ENCODE data around the gene CH25H.

CH25H gene

GRCh38 chr10:89228962-89229361 is 21.8 kb upstream of the CH25H start:
- DNase-seq, result no peak

DNA sequence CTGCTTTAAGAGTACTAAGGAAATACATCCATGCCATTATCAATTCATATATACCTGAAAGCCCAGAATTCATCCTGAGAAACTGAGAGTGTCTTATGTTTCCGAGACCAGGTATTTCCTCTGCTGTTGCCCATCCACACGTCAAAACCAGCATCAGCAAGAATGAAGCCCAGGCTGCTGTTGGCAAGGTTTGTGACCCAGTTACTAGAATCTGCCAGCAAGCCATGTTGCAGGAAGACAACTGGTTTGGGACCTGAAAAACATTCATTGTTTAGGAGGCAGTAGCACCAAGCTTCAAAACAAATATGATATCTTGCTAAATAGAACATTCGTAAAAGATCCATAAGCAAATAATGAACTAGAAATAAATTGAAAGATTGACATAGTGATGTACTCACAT is 21.0 kb upstream of the CH25H start:
- DNase-seq, result no peak

DNA sequence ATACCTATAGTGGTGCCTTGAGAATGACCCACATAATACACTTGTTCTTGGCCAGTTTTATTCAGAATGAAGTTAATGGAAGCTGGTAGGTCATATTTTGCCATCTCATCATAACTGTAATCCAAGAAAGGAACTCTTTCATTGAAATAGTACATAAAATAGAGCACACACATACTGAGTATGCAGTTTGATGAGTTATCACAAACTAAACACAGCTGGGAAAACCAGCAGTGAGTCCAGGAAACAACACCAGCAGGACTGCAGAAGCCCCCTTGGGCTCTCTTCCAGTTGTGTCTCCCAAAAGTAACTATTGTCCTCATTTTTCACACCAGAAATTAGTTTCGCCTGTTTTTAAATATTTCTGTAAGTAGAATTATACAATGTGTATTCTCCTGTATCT is 19.8 kb upstream of the CH25H start:
- no peak for DNase-seq

DNA sequence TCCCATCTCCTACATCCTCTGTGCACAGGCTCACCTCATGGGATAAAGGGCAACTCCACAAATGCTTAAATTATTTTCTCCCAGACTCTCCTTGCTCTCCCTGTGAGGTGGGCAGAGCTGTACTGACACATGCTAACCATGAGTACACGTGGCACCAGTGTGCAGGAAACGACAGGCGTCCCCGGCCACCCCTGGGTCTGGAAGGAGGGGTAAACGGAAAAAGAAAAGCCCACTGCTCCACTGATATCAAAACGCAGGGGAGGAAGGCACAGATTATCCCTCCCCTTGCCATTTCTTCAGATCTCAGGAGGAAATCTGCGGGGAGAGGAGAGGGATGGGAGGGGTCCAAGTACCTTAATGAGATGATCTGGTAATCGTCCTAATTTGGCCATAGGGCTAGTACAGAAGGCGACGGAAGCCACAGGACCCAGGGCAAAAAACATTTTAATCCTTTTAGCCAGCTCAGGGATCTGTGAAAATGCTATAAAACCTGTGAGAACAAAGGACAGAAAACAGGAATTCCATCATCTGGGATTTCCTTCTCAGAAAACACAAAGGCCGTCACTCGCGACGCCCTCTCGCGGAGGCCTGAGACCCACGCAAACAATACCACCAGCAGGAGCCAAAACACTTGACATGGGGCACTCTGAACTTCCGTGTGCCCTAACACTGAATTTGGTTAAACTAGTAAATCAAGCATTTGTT is 17.8 kb upstream of the CH25H start:
- DNase-seq, result no peak

DNA sequence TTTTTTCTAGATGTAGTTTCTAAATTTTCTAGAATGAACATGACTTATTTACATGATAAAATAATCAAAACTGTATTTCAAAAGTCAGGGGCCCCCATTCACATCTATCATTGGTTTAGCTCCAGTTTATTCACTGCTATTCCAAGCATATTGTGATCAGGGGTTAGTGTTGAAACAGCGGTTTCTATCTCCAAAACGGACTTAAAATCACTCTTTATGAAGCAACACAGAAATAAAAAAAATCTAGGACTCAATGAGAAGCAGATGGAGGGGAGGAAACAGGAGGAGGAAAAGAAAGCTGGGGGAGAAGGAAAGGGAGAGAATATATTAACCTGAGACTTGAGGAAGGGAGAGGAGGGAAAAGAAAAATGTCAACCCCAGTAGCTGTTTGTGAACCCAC is 14.8 kb upstream of the CH25H start:
- no peak for DNase-seq

GRCh38 chr10:89219513-89220218 is 12.5 kb upstream of the CH25H start:
- no peak for DNase-seq

DNA sequence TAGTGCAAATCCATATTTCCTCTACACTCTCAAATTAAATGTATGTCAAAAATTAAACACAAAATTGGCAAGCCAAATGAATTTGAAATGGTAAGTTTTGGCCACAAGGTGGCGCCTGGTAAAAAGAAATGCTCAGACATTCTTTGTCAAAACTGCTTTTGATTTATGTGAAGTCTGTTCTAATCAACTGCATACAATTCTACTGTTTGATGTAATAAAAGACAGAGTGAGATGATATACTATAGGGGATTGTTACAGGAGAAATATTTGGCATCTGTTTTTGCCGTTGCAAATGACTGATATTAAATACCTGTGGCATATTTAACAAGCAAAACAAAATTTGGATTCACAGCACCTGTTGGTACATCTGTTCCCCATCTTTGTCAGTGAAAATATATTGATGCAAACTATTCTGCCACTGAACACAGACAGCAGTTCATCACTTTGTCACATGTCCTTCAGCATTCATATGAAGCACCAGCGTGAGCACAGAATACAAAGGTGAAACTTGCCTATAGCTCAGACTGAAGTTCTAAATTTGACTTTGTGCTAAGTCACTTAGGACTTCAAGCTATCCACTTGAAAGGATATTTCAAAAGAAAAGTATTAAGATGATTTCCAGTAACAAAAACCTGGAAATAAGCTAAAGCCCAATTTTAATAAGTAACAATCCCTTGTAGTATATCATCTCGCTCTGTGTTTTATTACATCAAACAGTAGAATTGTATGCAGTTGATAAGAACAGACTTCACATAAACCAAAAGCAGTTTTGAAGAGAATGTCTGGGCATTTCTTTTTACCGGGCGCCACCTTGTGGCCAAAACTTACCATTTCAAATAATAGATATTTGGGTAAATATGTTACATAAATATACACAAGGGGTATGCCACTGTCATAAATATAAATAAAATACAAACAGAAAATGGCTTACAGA is 10.2 kb upstream of the CH25H start:
- peak in 1 of 2 experiments; percentile 3 for DNase-seq

- DNase-seq, result no peak
These were observed 8.9 kb upstream of the CH25H start for GRCh38 chr10:89216056-89216455.

- no peak for DNase-seq
These were observed 8.4 kb upstream of the CH25H start for GRCh38 chr10:89215511-89215910.

DNA sequence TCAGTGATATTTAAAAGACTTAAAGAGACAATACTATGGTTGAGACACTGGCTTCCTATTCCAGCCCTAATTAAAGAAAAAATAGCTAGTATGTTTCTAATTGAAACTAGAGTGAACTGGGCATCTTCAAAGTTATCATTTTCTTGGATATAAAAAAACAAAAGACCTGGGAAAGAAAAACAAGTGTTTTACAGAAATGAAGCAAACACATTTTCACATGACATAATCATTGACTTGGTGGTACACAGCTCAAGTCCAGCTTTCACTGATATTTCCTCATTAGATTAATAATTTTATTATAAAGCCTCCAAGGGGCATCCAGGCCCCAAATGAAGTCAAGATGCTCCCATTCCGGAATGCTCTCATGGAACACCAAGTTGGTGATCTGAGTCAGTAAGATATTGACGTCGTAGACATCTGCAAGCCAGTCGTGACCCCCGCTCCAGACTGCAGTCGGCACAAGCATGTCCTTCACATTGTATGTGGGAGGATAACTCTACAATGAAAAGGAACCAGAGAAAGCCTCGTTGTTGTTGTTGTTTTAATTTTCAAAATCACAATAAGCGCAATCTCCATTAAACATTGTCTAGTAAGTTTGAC is 7.5 kb upstream of the CH25H start:
- no peak for DNase-seq

GRCh38 chr10:89213191-89213808 is 6.2 kb upstream of the CH25H start:
- no peak for DNase-seq

DNA sequence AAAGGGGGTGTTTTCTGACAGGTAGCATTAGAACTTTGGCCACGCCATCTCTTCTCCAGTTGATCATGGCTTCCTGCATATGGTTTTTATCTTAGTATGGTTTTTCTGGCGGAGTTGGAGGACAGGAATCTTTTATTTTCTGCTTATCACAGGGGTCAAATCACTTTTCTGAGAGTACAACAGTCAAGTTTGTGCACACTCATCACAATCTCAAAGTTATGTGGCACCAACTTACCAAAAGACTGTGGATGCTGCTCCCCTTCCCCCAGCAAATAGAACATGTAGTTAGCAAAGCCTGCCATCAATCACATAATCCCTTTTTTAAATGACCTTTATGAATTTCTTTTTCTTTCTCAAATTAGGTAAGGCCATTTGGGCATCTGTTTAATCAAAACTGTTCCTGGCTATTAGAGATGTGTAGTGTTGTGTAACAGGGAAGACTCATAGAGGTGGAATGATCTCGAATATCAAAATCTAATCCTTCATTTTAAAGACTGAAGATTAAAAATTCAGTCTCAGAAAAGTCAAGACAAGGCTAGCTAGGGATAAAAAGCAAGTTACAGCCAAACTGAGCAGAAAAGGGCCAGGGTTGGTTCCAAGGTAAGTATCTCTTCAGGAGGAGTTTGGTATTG is 3.8 kb upstream of the CH25H start:
- DNase-seq, result no peak

DNA sequence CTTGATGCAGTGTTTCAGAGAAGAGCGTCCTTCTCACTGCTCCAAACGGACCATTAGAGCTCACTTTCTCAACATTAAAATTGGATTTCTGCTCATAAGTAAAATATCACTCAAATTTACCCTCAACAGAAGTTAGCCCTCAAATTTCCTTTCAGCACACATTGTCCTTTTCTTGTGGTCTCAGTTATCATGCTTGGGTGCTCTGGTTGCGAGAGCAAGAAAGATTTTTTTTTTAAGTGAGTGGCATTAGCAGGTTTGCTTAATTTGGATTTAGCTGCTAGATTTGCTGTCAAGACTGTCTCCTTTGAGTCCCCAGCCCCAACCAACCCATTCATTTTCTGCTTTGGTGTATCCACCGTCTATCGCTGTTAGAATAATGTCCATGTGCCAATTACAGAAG is 2.6 kb upstream of the CH25H start:
- DNase-seq, result no peak

DNA sequence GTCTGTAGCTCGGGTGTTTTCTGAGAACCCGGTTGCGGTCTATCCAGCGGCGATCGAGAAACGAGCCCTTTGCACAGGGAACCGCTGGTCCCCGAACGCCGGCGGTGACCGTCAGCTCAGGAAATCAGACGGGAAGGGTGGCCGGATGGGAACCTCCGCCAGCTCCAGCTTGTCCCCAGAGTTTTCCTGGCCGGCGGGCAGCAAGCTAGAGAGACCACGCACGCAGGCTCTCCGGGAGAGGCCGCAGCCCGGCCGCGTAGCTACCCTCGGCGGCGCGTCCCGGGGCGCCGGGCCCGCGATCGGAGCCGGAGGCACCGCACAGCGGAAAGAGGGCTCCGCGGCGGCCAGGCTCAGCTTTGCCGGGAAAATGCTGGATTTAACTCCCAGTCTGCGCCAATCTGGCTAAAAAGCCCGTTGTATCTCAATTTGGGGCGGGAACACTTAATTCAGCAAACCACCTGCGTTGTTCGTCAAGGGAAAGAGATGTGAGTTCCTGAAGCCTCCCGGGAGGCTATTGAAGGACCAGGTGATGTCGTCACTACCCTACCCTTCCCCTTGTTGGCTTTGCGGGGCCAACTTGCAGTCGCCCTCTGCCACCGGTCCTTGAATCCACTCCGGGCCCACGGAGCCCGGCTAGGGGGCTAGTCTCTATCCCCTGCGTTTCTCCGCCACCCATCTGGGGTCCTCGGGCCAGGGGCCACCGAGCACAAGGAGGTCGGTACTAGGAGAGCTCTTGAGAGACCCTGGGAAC is 859 bp upstream of the CH25H start:
- DNase-seq, result no peak

DNA sequence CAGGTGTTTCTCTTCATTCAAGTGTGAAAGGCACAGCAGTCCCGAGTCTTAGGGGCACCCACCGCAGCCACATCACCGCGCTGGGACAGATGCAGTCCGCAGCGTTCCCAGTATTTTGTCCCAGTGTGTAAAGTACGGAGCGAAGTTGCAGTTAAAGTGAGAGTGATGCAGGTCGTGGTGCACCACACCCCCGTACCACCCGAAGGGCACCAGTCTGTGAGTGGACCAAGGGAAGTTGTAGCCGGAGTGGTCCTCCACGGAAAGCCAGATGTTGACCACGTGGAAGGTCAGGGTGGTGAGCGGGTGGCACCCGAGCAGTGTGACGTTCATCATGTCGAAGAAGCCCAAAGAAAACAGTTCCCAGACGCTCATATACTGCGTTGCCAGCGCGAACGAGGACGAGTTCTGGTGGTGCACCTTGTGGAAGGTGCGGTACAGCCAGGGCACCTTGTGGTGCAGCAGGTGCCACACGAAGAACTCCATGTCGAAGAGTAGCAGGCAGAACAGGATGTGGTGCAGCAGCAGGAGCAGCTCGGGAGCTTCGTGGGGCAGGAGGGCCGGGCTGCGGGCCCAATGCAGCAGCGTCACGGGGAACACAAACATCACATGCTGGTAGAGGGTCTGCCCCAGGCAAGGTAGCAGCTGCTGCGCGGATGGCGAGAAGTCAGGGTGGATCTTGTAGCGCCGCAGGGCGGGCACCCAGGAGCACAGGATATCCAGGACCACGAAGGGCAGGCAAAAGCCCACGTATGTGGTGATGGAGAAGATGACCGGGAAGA is 526 bp downstream of the CH25H start:
- DNase-seq, result no peak

DNA sequence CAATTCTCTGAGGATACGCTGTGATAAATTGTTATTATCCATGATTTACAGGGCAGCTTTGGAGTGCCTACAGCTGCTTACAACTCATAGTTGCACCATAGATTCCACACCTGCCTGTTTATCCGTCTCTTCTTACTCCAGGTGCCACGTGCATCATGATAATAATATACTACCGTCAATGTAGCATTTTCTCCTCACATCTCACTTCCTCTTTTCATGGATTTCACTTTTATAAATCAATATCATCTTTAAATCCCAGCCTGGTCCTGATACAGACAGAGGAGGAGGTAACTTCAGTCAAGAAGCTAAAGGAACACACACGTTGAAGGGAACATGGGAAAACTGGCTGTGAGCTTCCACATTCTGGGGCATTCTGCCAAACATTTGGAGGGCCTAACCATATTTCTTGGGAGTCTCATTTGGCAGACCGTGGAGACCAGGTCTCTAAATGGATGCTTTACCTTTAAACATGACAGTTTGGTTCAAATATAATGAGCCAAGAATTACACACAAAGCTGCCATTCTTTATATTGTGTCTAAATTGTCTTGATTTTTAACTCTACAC is 2.4 kb downstream of the CH25H start:
- no peak for DNase-seq

DNA sequence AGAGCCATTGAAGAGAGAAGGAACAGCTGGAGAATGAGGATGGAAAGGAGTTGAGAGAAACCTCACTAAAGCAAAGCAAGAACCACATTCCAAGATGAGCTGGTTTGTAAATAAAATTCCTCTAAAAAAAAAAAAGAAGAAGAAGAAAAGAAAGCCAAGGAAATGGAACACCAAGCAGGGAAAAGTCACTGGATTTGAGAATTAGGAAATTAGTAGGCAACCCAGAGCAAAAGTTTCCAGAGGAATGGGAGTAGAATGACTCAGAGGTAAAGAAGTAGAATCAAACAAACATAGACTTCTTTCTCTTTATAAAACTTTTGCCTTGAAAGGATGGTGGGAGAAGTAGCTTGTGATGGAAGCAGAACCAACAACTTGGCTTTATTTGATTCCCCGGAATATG is 3.9 kb downstream of the CH25H start:
- DNase-seq, result no peak

- no peak for DNase-seq
These were observed 5.1 kb downstream of the CH25H start for GRCh38 chr10:89202033-89202425.

- no peak for DNase-seq
These were observed 5.6 kb downstream of the CH25H start for GRCh38 chr10:89201345-89202032.

DNA sequence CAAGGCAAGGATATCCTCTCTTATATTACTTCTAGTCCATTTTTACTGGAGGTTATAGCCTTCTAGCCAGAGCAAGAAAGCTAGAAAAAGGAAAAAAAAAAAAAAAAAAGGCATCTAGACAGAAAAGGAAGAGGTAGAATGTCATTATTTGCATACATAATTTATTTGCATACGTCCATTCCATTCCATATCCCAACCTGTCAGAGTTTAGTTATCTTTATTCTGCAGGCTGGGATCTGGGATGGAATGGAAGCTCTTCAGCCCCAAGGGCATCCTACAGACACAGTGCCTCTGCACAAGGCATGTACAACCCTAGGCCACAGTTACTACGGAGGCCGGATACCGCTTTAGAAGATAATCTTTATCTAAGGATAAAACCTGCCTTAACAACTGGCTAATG is 9.6 kb downstream of the CH25H start:
- no peak for DNase-seq
